HUES64 (cell line): Measurements from ENCODE around the gene ERC2.
A peak's percentile ranks its signal among the peaks of the same experiment; 100 is the strongest.

Source experiments
- H3K27ac ChIP-seq: 2 replicates; pipeline ENCODE4 v1.7.0; 2013; ENCODE audit warnings: low read depth, low read length, inconsistent platforms
- H3K27me3 ChIP-seq: 2 replicates; pipeline ENCODE4 v1.6.1; 2013; ENCODE audit warnings: mild to moderate bottlenecking, low read length; ENCODE audit not compliant: insufficient read depth
- H3K36me3 ChIP-seq: 2 replicates; pipeline ENCODE4 v1.6.1; 2013; ENCODE audit warnings: mild to moderate bottlenecking, low read length; ENCODE audit not compliant: insufficient read depth
- H3K4me1 ChIP-seq: 2 replicates; pipeline ENCODE4 v1.6.1; 2013; ENCODE audit warnings: mild to moderate bottlenecking, low read length, moderate library complexity; ENCODE audit not compliant: insufficient read depth
- H3K4me3 ChIP-seq: 2 replicates; pipeline ENCODE4 v1.5.1; 2013; ENCODE audit warnings: mild to moderate bottlenecking, low read length, moderate library complexity
- H3K9ac ChIP-seq: 2 replicates; pipeline ENCODE4 v1.6.1; 2013; ENCODE audit warnings: mild to moderate bottlenecking, low read depth, low read length
- H3K9me3 ChIP-seq: 2 replicates; pipeline ENCODE4 v1.6.1; 2013; ENCODE audit warnings: low read depth, low read length; ENCODE audit not compliant: insufficient read depth
- WGBS: fragments of 150-250, 120-280 bp; methylation state at CpG from one replicate; pipeline ENCODE4 v1.1.7; 2013; ENCODE audit warnings: missing lambda C conversion rate; 5-methylcytosine and 5-hydroxymethylcytosine counted together

ERC2 gene

DNA sequence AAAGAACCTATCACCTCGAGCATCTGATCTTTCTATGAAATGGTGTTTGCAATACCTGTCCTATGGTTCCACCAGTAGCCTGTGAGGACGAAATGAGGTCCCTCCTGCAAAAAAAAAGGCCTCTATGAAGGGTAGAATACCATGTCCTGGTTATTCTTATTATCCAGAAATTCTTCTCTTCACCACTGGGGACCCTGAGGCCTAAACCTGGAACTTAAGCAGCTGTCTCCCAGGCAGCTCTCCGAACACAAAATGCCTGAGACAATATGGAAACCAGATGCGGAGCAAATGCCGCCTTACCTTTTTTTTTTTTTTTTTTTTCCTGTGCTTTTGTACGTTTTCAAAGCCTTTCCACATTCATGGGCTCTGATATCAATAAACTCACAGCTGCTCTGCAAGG lies 919.1 kb downstream of the ERC2 start:
- Histone ChIP-seq H3K36me3 (no peaks in the 10 kb centered on the region), H3K27me3 (no peaks in the 10 kb centered on the region), H3K4me1 (peaks cover 20% of the 10 kb centered on the region), H3K4me3 (no peak overlapping the region), H3K27ac (no peak overlapping the region), H3K9ac (no peak overlapping the region), H3K9me3 (no peaks in the 10 kb centered on the region)
- WGBS: 93% methylated on average over 6 of the region's 6 CpGs

- 77% methylated on average over 22 of the region's 22 CpGs for WGBS
- Histone ChIP-seq H3K9me3 (no peaks in the 10 kb centered on the region), H3K36me3 (no peaks in the 10 kb centered on the region), H3K4me1 (peaks cover 14% of the 10 kb centered on the region), H3K4me3 (no peak overlapping the region), H3K9ac (no peak overlapping the region), H3K27ac (no peak overlapping the region), H3K27me3 (no peaks in the 10 kb centered on the region)
Observed at GRCh38 chr3:55546866-55547669, 921.2 kb downstream of the ERC2 start.

GRCh38 chr3:55545995-55546394 lies 922.3 kb downstream of the ERC2 start:
- 85% methylated on average over 6 of the region's 6 CpGs for WGBS
- Histone ChIP-seq H3K9ac (no peak overlapping the region), H3K4me3 (no peak overlapping the region), H3K27ac (no peak overlapping the region), H3K27me3 (no peaks in the 10 kb centered on the region), H3K4me1 (peaks cover 14% of the 10 kb centered on the region), H3K9me3 (no peaks in the 10 kb centered on the region), H3K36me3 (no peaks in the 10 kb centered on the region)

DNA sequence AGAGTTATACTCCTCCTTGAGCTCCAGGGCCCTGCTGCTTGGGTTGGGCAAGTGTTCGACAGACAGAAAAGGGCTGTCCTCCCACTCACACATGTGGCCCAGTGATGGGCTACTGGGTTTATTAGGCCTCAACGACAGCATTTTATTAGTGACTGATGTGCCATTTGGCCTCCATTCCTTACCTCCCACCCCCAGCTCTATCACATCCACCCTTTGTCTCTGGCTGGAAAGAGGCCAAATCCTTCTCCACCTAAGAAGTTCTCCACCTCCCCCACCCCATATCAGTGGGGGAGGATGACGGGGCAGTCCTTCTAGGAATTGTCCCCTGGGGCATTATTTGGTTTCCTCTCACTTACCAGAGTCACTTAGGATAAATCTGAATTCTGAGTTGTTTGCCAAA lies 924.0 kb downstream of the ERC2 start:
- no peaks in the 10 kb centered on the region for H3K36me3 ChIP-seq
- peaks cover 26% of the 10 kb centered on the region for H3K4me1 ChIP-seq
- no peaks in the 10 kb centered on the region for H3K9me3 ChIP-seq
- WGBS: 79% methylated on average over 3 of the region's 3 CpGs
- H3K9ac ChIP-seq: no peak overlapping the region
- H3K4me3 ChIP-seq: no peak overlapping the region
- no peaks in the 10 kb centered on the region for H3K27me3 ChIP-seq
- no peak overlapping the region for H3K27ac ChIP-seq

GRCh38 chr3:55543181-55543614 lies 925.1 kb downstream of the ERC2 start:
- peaks cover 34% of the 10 kb centered on the region for H3K4me1 ChIP-seq
- H3K9me3 ChIP-seq: no peaks in the 10 kb centered on the region
- no peaks in the 10 kb centered on the region for H3K36me3 ChIP-seq
- H3K27me3 ChIP-seq: no peaks in the 10 kb centered on the region
- no peak overlapping the region for H3K4me3 ChIP-seq
- H3K27ac ChIP-seq: no peak overlapping the region
- no peak overlapping the region for H3K9ac ChIP-seq
- 94% methylated on average over 12 of the region's 12 CpGs for WGBS

- peak overlapping the region; percentile 80; the same call in 1 of the 2 replicates for H3K27ac ChIP-seq
- H3K4me3 ChIP-seq: no peak overlapping the region
- H3K4me1 ChIP-seq: peaks cover 25% of the 10 kb centered on the region
- H3K27me3 ChIP-seq: no peaks in the 10 kb centered on the region
- H3K9ac ChIP-seq: no peak overlapping the region
- 76% methylated on average over 2 of the region's 2 CpGs for WGBS
- no peaks in the 10 kb centered on the region for H3K9me3 ChIP-seq
- H3K36me3 ChIP-seq: no peaks in the 10 kb centered on the region
Observed at GRCh38 chr3:55541456-55541855, 926.8 kb downstream of the ERC2 start.

DNA sequence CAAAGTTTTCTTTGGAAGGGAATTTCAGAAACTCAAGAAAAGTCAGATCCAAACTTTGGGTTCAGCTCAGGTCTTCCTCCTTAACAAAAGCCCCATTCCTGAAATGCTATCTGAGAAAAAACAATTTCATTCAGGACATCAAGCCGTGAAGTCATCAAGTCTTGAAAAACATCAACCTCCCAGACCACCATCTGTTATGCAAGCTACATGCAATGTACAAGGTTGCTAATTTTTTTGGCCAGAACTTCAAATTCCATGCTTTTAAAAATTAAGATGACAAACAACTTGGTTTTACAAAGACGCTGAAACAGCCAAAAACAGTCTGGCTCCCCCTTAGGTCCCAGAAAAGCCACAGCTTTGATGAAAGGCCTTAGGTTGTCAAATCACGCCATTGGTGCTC lies 927.3 kb downstream of the ERC2 start:
- Histone ChIP-seq H3K27ac (peak overlapping the region; percentile 80; the same call in 1 of the 2 replicates), H3K4me3 (no peak overlapping the region), H3K36me3 (no peaks in the 10 kb centered on the region), H3K9me3 (no peaks in the 10 kb centered on the region), H3K9ac (no peak overlapping the region), H3K4me1 (peaks cover 25% of the 10 kb centered on the region), H3K27me3 (no peaks in the 10 kb centered on the region)
- WGBS: 76% methylated on average over 3 of the region's 3 CpGs

DNA sequence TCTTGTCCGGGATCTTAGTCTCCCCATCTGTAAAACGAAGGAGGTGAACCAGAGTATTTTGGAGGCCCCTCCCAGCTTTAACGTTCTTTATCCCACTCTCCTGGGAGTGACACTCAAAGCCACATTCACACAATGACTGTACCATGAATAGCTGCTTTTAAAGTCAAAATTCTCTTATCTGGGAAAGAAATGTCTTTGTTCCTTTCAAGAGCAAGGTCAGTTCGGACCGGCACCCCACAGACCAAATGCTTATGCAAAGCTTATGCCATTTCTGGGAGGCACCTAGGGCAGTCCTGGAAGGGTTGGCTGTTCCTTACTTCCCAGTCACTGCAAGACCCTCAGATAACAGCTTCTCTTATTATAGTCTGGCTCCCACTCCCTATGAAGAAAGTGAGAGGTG lies 927.7 kb downstream of the ERC2 start:
- 14% methylated on average over 5 of the region's 5 CpGs for WGBS
- peaks cover 25% of the 10 kb centered on the region for H3K4me1 ChIP-seq
- no peaks in the 10 kb centered on the region for H3K9me3 ChIP-seq
- H3K4me3 ChIP-seq: no peak overlapping the region
- peak overlapping the region; percentile 80; the same call in 1 of the 2 replicates for H3K27ac ChIP-seq
- no peaks in the 10 kb centered on the region for H3K36me3 ChIP-seq
- H3K27me3 ChIP-seq: no peaks in the 10 kb centered on the region
- H3K9ac ChIP-seq: no peak overlapping the region

- Histone ChIP-seq H3K27ac (no peak overlapping the region), H3K27me3 (no peaks in the 10 kb centered on the region), H3K4me1 (peaks cover 25% of the 10 kb centered on the region), H3K4me3 (no peak overlapping the region), H3K9ac (no peak overlapping the region), H3K36me3 (no peaks in the 10 kb centered on the region), H3K9me3 (no peaks in the 10 kb centered on the region)
- WGBS: 68% methylated on average over 4 of the region's 4 CpGs
Observed at GRCh38 chr3:55538158-55538557, 930.1 kb downstream of the ERC2 start.

GRCh38 chr3:55537563-55537962 lies 930.7 kb downstream of the ERC2 start:
- Histone ChIP-seq H3K9me3 (no peaks in the 10 kb centered on the region), H3K36me3 (no peaks in the 10 kb centered on the region), H3K27me3 (no peaks in the 10 kb centered on the region), H3K4me3 (no peak overlapping the region), H3K4me1 (peaks cover 25% of the 10 kb centered on the region), H3K9ac (no peak overlapping the region), H3K27ac (no peak overlapping the region)
- 87% methylated on average over 3 of the region's 3 CpGs for WGBS

DNA sequence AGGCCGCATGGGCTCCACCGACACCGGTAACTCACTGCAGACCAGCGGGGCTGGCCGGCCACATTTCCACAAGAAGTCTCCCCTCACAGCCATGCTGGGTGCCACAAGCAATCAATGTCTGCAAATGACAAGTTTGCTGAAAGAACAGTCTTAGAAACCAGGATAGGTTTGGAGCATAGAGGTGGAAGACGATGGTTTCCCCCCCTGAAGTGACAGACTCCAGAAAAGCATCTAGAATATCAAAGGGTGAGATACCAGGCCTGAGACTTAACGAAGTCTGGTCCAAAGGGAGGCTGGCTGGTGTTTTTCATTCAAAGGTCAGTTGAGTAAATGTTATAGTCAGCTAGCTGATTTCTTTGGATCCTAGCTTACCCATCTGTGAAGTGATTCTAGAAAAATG lies 931.1 kb downstream of the ERC2 start:
- Histone ChIP-seq H3K9me3 (no peaks in the 10 kb centered on the region), H3K4me1 (peaks cover 25% of the 10 kb centered on the region), H3K36me3 (no peaks in the 10 kb centered on the region), H3K27ac (no peak overlapping the region), H3K27me3 (no peaks in the 10 kb centered on the region), H3K4me3 (no peak overlapping the region), H3K9ac (no peak overlapping the region)
- 81% methylated on average over 7 of the region's 7 CpGs for WGBS
